Stomach (tissue), 9 donors: ENCODE results near the gene TRAF3IP1. TPM values are rescaled to one million over a fixed set of nuclear protein-coding genes. Genes with fewer than 3 reads are reported as not detected.

ENCODE experiments used
- DNase-seq, 2 donors: peaks; one replicate each; pipeline versions ENCODE4 v3.0.0 to v3.0.0-alpha.2; 2013 to 2019
- H3K27ac ChIP-seq, 5 donors: fragments of 200-600 bp in 4 of 5; sonication (generic) in 4 of 5; one replicate each; pipeline ENCODE4 v1.5.1; 2013 to 2019; ENCODE audit warnings: mild to moderate bottlenecking in 1 of 5, moderate library complexity in 1 of 5
- H3K27me3 ChIP-seq, 3 donors: fragments of 200-600 bp; sonication (generic); one replicate each; pipeline ENCODE4 v1.5.1; 2017 to 2019; ENCODE audit warnings: mixed run types in 1 of 3
- H3K36me3 ChIP-seq, 4 donors: fragments of 200-600 bp; sonication (generic); 1 replicate in 3 of 4; 2 replicates in 1 of 4; pipeline ENCODE4 v1.5.1; 2016 to 2019
- H3K4me1 ChIP-seq, 4 donors: fragments of 200-600 bp; sonication (generic); one replicate each; pipeline ENCODE4 v1.5.1; 2016 to 2019
- H3K4me3 ChIP-seq, 4 donors: fragments of 200-600 bp; sonication (generic) in 3 of 4; one replicate each; pipeline ENCODE4 v1.5.1; 2016 to 2019; ENCODE audit warnings: mild to moderate bottlenecking in 1 of 4
- H3K9me3 ChIP-seq, 4 donors: fragments of 200-600 bp; sonication (generic); one replicate each; pipeline ENCODE4 v1.5.1; 2016 to 2019
- EP300 ChIP-seq: sonication (generic); formaldehyde crosslinking; IDR thresholded peaks from one replicate; pipeline ENCODE4 v1.6.1; 2017; ENCODE audit warnings: antibody characterized with exemption
- POLR2A ChIP-seq, 4 donors: fragments of 450-650 bp; IDR thresholded peaks; one replicate each; pipeline ENCODE4 v1.6.1; 2016; ENCODE audit warnings: antibody characterized with exemption in 4 of 4, control low read depth in 2 of 4, mild to moderate bottlenecking in 1 of 4, moderate library complexity in 1 of 4
- POLR2AphosphoS5 ChIP-seq, 3 donors: sonication (generic); formaldehyde crosslinking; IDR thresholded peaks; one replicate each; pipeline ENCODE4 v1.6.1; 2016; ENCODE audit warnings: antibody characterized with exemption in 3 of 3
- WGBS, 5 donors: extraction: QIAGEN DNeasy Blood & Tissue Kit in 3 of 5; methylation state at CpG; one replicate each; pipeline versions ENCODE4 v1.1.5 to v1.1.7; 2013 to 2018; 5-methylcytosine and 5-hydroxymethylcytosine counted together
- intact Hi-C: fragments of 100-400 bp; cut with DNase I; formaldehyde crosslinking; loops from one replicate; pipeline ENCODE4 v1.15.1; 2023; ENCODE audit warnings: low total_unique reads
- polyA plus RNA-seq, 3 donors: library from polyadenylated mRNA; stranded (reverse); fragments of 200-250 nt; gene quantifications; one replicate each; pipeline ENCODE4 v1.2.3, GENCODE V29; 2013
- total RNA-seq, 5 donors: library from RNA; depleted of rRNA; stranded (reverse); fragments of >200 nt; gene quantifications; one replicate each; pipeline versions ENCODE4 v1.1.0 to v1.2.3, GENCODE V29; 2014 to 2016
- TF ChIP-seq, protein P1 (sequence below), 7 experiments: fragments of 450-650 bp in 4 of 7; fragments of 200-600 bp in 3 of 7; sonication (generic) in 3 of 7; IDR thresholded peaks; one replicate each; pipeline ENCODE4 v1.5.1; 2016 to 2019; ENCODE audit warnings: antibody characterized with exemption in 7 of 7, control low read depth in 2 of 7, mild to moderate bottlenecking in 1 of 7
- donor health status: healthy with polysubstance abuse.
- donor health status: Bipolar disorder and iron deficiency.
- donor health status: healthy.

The TRAF3IP1 gene
- total and polyA plus RNA-seq, 8 donors, result 0.58 to 21.1 (median 10.8) TPM

DNA sequence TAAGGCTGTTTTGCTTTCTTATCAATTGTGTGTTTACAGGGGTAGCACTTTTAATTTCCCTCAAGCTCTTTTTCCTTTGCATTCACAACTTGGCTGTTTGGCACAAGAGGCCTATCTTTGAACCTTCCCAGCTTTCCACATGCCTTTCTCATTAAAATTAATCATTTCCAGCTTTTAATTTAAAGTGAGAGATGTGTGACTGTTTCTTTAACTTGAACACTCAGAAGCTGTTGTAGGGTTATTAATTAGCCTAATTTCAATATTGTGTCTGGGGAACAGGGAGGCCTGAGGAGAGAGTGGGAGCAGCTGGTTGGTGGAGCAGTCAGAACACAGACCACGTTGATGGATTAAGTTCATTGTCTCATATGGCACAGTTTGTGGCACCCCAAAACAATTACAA lies 111.1 kb downstream of the TRAF3IP1 start:
- WGBS, 5 donors, result 19 to 58% (median 31%) methylated on average over 1 of the region's 1 CpG
- Histone ChIP-seq H3K27ac (no peak overlapping the region), H3K4me3 (no peak overlapping the region), H3K27me3 (no peaks in the 10 kb centered on the region), H3K9me3 (peaks cover 0 to 5% (median 1%) of the 10 kb centered on the region in 4 donors), H3K36me3 (peaks cover 23 to 41% (median 37%) of the 10 kb centered on the region in 4 donors), H3K4me1 (peaks cover 24 to 54% (median 34%) of the 10 kb centered on the region in 4 donors)
- TF ChIP-seq, protein P1, sequence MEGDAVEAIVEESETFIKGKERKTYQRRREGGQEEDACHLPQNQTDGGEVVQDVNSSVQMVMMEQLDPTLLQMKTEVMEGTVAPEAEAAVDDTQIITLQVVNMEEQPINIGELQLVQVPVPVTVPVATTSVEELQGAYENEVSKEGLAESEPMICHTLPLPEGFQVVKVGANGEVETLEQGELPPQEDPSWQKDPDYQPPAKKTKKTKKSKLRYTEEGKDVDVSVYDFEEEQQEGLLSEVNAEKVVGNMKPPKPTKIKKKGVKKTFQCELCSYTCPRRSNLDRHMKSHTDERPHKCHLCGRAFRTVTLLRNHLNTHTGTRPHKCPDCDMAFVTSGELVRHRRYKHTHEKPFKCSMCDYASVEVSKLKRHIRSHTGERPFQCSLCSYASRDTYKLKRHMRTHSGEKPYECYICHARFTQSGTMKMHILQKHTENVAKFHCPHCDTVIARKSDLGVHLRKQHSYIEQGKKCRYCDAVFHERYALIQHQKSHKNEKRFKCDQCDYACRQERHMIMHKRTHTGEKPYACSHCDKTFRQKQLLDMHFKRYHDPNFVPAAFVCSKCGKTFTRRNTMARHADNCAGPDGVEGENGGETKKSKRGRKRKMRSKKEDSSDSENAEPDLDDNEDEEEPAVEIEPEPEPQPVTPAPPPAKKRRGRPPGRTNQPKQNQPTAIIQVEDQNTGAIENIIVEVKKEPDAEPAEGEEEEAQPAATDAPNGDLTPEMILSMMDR (IDR thresholded peaks at IDR 0.05), result no peak
- TF ChIP-seq EP300, result no peak
- no peak for TF ChIP-seq POLR2AphosphoS5 (IDR thresholded peaks at IDR 0.05)
- TF ChIP-seq POLR2A (IDR thresholded peaks at IDR 0.05), result no peak
- intact Hi-C loops, result no loop called here
- no peak for DNase-seq

GRCh38 chr2:238433300-238433915 lies 113.1 kb downstream of the TRAF3IP1 start:
- Histone ChIP-seq H3K27ac (no peak overlapping the region), H3K4me3 (no peak overlapping the region), H3K4me1 (peaks cover 12 to 44% (median 23%) of the 10 kb centered on the region in 4 donors), H3K9me3 (peaks cover 0 to 5% (median 1%) of the 10 kb centered on the region in 4 donors), H3K36me3 (peaks cover 23 to 59% (median 54%) of the 10 kb centered on the region in 4 donors), H3K27me3 (no peaks in the 10 kb centered on the region)
- DNase-seq, result no peak
- TF ChIP-seq EP300 (no peak), POLR2AphosphoS5 (IDR thresholded peaks at IDR 0.05) (no peak), POLR2A (IDR thresholded peaks at IDR 0.05) (no peak)
- TF ChIP-seq, protein P1 (IDR thresholded peaks at IDR 0.05), result no peak
- 94 to 96% (median 95%) methylated on average over 14 of the region's 14 CpGs for WGBS, 5 donors
- intact Hi-C loops, result no loop called here

DNA sequence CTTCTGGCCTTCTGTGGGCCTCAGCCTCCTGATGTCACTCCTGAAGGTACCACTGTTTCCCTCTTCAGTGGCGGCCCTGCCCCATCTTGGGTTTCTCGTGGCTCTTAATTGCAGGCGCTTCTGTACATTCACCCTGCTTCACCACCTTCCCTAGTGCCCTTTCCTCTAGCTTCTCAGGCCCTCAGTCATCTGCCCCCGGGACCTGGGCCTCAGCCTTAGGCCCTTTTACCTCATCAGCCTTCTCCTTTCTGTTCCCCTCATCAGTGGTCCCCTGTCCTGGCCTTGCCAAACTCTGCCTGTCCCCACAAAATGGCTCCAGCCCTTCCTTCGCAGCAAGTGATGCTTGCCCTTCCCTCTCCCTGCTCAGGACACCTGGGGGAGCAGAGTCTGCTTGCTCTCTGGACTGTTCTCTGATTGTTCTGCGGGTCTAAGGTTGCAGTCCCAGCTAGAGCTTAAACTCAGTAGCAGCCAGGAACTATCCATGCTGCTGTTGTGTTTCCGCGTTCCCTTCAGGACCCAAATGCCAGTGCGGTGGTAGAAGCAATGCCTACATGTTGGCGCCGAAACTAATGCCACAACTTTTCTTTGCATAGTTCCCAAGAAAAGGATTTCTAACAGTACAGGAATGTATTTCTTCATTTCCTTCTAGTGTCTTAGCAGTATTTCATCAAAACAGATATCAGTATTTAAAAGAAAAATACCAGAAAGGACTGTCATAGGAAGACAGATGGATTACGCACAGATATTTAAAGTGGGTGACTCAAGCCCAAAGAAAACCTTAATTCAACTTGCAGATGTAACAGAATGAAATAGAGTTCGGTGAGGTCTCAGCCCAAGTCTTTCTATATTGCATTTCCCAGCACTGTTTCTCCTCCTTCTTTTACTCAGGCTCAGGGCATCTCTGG lies 113.9 kb downstream of the TRAF3IP1 start:
- no peaks in the 10 kb centered on the region for H3K27me3 ChIP-seq
- intact Hi-C loops, result no loop called here
- no peak overlapping the region for H3K4me3 ChIP-seq
- peaks cover 23 to 61% (median 58%) of the 10 kb centered on the region in 4 donors for H3K36me3 ChIP-seq
- WGBS, 5 donors, result 89 to 97% (median 92%) methylated on average over 13 of the region's 13 CpGs
- H3K9me3 ChIP-seq, result peaks cover 0 to 5% (median 1%) of the 10 kb centered on the region in 4 donors
- no peak for DNase-seq
- no peak for TF ChIP-seq EP300
- TF ChIP-seq, protein P1 (IDR thresholded peaks at IDR 0.05), result no peak
- TF ChIP-seq POLR2AphosphoS5 (IDR thresholded peaks at IDR 0.05), result no peak
- TF ChIP-seq POLR2A (IDR thresholded peaks at IDR 0.05), result no peak
- H3K4me1 ChIP-seq, result peaks cover 7 to 45% (median 24%) of the 10 kb centered on the region in 4 donors
- no peak overlapping the region for H3K27ac ChIP-seq

DNA sequence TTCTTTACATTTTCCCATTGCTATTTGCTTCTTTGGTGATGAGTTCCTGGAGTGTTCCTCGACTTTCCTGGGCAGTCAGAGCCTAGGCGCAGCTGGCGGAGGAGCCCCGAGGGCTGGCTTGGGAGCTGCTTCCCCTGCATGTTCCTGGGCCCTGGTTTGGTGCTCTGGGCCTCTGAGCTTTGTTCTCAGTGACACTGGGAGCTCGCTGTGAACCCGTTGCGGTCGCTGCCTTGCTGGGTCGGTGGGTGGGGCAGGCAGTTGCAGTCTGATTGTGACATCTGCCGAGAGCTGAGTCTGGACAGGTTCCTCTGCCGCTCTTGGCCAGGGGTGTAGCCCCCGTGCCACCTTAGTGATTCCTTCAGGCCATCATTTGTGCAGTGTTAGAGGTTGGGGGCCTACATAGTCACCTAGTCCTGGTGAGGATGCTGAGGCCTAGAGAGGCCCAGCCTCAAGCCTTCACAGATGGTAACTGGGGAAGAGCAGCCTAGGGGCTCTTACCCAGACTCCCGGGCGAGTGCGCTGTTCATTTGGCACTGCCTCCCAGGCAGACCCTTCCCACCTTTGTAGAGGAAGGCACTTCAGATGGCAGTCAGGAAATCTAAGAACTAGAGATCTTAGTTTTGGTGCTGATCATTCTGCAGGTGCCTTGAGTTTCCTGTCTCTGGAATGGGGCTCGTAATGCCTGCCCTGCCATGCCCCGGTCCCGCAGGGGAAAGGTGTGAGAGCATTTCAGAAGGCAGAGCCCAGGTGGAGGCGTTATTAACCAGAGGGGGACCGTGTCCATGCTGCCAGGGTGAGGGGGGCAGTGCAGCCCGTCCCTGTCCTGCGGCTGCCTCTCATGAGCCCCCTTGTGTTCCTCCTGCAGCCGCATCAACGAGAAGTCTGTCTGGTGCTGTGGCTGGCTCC lies 114.8 kb downstream of the TRAF3IP1 start:
- intact Hi-C loops, result no loop called here
- 88 to 93% (median 91%) methylated on average over 20 to 24 of the region's 24 CpGs for WGBS, 5 donors

More for the DNA sequence above, 114.8 kb downstream of the TRAF3IP1 start:
- TF ChIP-seq EP300 (no peak), POLR2AphosphoS5 (IDR thresholded peaks at IDR 0.05) (no peak), POLR2A (IDR thresholded peaks at IDR 0.05) (no peak)
- TF ChIP-seq, protein P1 (IDR thresholded peaks at IDR 0.05), result no peak
- Histone ChIP-seq H3K27ac (no peak overlapping the region), H3K27me3 (no peaks in the 10 kb centered on the region), H3K36me3 (peaks cover 23 to 65% (median 59%) of the 10 kb centered on the region in 4 donors), H3K4me3 (no peak overlapping the region), H3K4me1 (peaks cover 10 to 54% (median 27%) of the 10 kb centered on the region in 4 donors), H3K9me3 (peaks cover 0 to 5% (median 1%) of the 10 kb centered on the region in 4 donors)
- no peak for DNase-seq
